Adrenal gland (tissue), 5 donors: Measurements from ENCODE around the gene CCDC116.

Experiments
- POLR2A ChIP-seq, 2 donors: fragments of 450-650 bp; IDR thresholded peaks; one replicate each; pipeline ENCODE4 v1.6.1; 2017; ENCODE audit warnings: antibody characterized with exemption in 2 of 2, mild to moderate bottlenecking in 2 of 2, moderate library complexity in 1 of 2
- TF ChIP-seq, protein P1 (sequence below), 6 experiments: fragments of 450-650 bp in 4 of 6; fragments of 200-600 bp in 2 of 6; sonication (generic) in 1 of 6; IDR thresholded peaks; 1 replicate in 5 of 6; 2 replicates in 1 of 6; pipeline versions ENCODE4 v1.5.1 to v1.8.0; 2016 to 2021; ENCODE audit warnings: antibody characterized with exemption in 6 of 6, mild to moderate bottlenecking in 2 of 6, moderate library complexity in 1 of 6
- donor health status: DM: no; HTN: no; CAD: no.

DNA sequence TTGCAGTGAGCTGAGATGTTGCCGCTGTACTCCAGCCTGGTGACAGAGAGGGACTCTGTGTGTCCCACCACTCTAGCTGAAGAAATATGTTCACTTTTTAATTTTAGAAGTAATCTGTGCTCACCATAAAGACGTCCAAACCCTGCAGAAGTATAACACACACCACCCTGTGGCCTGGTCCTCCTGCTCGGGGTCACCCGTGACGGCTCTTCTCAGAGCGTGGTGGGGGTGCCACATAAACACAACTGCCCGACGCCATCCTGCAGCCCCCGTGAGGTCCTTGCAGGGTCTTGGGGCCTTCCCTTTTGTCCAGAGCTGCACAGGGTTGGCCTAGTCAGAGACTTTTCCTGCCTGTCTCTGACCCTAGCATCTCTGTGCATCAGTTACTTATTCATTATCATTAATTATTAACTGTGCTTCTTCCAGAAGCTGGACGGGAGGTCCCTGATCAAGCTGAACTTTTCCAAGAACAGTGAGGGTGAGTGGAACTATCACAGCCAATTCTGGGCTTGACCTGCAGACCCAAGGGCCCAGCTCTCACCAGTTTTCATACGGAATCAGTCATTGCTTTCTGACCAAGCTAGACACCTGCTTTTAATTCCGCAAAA is 42.2 kb downstream of the CCDC116 start:
- TF ChIP-seq, protein P1, sequence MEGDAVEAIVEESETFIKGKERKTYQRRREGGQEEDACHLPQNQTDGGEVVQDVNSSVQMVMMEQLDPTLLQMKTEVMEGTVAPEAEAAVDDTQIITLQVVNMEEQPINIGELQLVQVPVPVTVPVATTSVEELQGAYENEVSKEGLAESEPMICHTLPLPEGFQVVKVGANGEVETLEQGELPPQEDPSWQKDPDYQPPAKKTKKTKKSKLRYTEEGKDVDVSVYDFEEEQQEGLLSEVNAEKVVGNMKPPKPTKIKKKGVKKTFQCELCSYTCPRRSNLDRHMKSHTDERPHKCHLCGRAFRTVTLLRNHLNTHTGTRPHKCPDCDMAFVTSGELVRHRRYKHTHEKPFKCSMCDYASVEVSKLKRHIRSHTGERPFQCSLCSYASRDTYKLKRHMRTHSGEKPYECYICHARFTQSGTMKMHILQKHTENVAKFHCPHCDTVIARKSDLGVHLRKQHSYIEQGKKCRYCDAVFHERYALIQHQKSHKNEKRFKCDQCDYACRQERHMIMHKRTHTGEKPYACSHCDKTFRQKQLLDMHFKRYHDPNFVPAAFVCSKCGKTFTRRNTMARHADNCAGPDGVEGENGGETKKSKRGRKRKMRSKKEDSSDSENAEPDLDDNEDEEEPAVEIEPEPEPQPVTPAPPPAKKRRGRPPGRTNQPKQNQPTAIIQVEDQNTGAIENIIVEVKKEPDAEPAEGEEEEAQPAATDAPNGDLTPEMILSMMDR (IDR thresholded peaks at IDR 0.05), result no peak
- no peak for TF ChIP-seq POLR2A (IDR thresholded peaks at IDR 0.05)
